Activated CD8-positive, alpha-beta memory T cell treated with anti-CD3 and anti-CD28 coated beads for 24 hours (primary cell): ENCODE measurements around the gene PROCA1.

Experiments
- DNase-seq: peaks from one replicate; pipeline ENCODE4 v3.0.0-alpha.2; 2020

The PROCA1 gene

GRCh38 chr17:28711723-28712031 is at the start of gene PROCA1:
Gene PROCA1 (minus strand): TSS chr17:28711888. CDS start chr17:28711660, 228 bp downstream.
- no peak for DNase-seq

- DNase-seq, result no peak
Observed at GRCh38 chr17:28760601-28761562, 49.2 kb upstream of the PROCA1 start.

GRCh38 chr17:28759256-28759865 is 47.7 kb upstream of the PROCA1 start:
- DNase-seq, result no peak

DNA sequence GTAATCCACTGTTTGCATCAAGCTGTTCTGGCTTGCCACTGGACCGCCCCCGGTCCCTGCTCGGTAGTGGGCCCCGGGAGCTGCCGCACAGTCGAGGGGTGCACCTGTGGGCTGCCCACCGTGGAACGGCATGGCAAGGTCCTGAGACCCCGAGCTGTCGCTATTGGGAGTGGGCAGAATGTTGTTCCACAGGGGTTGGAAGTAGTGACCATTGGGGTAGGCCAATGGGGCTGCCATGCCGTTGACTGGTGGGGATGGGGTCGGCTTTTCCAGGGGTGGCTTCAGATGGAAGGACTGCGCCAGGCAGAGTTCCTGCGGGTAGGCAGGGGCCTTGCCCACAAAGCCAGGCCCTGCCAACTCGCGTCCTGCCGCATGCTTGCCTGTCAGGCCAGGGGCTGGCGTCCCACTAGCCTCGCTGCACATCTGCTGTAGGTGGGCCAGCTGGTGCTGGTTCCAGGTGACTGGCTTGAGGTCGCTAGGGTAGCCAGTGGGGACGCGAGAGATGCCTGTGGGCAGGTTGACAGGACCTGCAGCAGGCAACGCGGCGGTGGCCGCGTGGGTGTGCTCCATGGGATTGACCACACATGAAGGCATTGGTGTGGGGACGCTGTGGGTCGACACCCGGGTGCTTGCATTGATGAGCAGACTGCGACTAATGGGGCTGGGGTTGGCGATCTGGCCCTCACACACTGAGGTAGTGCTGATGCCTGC is 46.9 kb upstream of the PROCA1 start:
- DNase-seq, result no peak

DNA sequence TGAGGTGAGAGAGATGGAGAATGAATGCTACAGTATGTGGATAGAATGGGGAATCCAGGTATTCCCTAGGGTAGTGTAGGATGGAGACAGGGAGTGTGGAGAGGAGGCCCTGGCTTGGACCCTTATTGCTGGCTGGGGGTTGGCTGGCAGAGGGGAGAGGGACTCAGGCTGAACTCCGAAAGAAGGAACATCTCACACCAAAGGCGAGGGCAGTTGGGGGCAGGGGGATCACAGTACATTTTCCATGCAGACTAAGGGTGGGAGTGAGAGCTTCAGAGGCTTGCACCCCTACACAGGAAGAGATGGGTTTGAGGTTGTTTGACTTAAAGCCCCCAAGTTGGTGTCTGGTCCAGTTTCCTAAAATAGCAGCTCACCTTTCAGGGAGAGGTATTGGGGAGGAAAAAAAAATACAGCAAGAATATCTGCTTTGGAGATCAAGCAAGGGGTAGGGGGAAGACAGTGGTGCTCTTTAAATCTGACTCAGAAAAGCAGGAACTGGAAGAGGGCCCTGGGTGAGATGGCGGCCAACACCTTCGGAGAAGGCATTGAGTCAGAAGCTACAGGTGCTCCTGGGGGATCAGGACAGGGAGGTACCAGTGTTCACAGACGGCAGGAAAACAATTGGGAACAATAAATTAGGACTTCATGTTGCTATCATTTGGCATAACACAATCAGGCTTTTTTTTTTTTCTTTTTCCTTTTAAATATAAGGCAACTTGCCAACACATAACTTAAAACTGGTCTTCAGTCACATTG is 44.5 kb upstream of the PROCA1 start:
- no peak for DNase-seq

DNA sequence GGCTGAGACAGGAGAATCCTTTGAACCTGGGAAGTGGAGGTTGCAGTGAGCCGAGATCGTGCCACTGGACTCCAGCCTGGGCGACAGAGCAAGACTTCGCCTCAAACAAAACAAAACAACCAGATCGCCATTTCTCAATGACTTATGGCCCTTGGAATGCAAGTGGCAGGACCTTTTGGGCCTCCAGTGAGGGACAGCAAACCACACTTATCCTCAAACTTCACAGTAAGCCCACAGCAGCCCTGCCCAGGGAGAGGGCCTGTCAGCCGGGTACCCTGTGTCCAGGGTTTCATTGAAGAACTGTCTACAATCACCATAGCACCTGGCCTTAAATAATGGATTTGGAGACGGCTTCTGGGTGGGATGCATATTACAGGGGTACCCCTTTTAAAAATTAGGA is 43.8 kb upstream of the PROCA1 start:
- no peak for DNase-seq

DNA sequence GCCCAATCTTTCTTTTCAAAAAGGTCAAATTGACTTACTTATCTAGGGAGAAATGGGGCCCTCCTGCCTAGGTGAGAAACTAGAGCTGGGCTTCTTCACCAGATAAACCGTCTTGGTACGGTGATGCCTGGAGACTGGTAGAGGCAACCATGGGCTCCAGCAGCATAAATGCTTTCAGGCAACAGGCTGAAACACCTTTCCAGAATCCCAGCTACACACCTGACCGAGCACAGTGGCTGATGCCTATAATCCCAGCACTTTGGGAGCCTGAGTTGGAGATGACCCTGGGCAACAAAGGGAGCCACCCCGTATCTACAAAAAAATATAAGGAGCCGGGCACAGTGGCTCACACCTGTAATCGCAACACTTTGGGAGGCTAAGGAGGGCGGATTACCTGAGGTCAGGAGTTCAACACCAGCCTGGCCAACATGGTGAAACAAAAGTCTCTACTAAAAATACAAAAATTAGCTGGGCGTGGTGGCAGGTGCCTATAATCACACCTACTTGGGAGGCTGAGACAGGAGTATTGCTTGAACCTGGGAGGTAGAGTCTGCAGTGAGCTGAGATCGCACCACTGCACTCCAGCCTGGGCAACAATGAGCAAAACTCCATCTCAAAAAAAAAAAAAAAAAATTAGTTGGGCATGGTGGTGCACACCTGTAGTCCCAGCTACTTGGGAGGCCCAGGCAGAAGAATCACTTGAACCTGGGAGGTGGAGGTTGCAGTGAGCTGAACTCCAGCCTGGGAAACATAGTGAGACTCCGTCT is 40.1 kb upstream of the PROCA1 start:
- DNase-seq, result no peak

DNA sequence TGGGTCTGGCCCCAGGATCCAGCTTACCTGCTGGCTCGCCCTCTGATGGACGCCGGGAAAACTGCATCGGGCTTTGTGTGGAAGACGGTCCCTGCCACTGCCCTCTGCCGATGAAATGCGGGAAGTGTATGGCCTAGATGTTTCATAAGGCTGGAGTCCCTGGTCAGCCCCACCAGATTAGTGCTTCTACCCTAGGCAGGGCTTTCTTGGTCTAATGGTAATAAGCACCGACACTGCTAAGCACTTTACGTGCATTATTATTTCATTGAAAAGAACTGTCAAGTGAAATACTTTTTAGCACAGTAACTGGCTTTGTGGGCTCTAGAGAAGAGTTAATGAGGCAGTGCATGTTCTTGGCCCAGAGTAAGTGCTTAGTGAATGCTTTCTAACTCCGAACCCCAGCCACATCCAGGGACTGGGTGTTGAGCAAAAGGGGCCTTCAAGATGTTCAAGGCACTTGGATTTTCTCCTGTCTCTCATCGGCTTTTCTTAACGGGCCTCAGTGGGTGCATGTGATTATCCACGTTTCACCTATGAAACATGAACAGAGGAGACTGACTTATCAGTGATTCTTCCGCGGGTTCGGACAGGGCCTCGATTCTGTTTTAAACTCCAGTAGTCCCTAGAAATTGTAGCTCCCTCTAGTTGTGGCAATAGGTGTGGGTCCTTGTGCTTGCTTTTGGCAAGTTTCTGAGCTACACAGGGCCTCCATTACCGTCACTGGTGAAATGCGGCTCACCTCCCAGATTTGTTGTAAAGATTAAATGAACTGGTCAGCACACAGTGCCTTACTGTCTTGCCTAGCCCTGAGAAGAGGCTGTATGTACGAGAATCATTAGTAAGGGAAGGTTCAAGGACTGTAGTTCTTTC is 38.7 kb upstream of the PROCA1 start:
- peak; percentile 93 for DNase-seq

DNA sequence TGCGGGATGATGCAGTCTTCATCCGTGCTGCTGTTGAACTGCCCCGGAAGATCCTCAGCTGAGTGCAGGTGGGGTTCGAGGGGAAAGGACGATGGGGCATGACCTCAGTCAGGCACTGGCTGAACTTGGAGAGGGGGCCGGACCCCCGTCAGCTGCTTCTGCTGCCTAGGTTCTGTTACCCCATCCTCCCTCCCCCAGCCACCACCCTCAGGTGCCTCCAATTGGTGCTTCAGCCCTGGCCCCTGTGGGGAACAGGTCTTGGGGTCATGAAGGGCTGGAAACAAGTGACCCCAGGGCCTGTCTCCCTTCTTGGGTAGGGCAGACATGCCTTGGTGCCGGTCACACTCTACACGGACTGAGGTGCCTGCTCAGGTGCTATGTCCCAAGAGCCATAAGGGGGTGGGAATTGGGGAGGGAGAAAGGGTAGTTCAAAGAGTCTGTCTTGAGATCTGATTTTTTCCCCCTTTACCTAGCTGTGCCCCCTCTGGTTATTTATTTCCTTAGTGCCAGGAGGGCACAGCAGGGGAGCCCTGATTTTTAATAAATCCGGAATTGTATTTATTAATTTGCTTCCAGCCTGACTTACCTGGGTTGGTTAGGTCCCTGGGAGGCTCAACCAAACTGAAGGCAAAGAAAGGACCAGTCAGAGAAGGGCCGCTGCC is 38.0 kb upstream of the PROCA1 start:
- no peak for DNase-seq

DNA sequence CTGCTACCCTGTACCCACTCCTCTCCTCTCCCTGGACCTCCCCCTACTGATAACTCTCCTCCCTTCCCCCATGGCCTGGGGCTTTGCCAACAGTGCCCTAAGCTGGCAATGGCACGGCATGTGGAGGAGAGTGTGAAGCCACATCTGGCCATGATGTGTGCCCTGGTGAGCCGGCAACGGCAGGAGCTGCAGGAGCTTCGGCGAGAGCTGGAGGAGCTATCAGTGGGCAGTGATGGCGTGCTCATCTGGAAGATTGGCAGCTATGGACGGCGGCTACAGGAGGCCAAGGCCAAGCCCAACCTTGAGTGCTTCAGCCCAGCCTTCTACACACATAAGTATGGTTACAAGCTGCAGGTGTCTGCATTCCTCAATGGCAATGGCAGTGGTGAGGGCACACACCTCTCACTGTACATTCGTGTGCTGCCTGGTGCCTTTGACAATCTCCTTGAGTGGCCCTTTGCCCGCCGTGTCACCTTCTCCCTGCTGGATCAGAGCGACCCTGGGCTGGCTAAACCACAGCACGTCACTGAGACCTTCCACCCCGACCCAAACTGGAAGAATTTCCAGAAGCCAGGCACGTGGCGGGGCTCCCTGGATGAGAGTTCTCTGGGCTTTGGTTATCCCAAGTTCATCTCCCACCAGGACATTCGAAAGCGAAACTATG is 37.3 kb upstream of the PROCA1 start:
- DNase-seq, result no peak

- DNase-seq, result no peak
Observed at GRCh38 chr17:28747801-28748750, 36.4 kb upstream of the PROCA1 start.

GRCh38 chr17:28747051-28747691 is 35.5 kb upstream of the PROCA1 start:
- no peak for DNase-seq

DNA sequence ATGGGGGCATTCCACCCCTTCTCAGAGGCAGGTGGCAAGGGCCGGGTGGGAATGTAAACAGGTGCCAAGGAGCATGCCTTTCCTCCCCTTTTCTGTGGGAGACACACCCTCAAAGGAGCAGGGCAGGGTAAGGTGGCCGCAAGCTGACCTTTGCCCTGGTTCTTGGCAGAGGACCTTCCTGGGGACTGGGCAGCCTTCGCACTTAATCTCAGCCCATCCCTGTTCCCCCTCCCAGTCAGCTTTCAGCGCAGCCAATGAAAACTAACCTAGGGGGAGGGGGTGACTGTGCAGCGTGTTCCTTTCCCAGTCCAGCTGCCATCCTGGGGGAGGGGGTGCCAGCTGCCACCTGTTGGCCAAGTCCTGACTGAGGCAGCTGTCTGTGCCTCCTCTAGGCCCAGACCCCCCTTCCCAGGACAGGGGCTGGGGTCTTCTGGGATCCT is 34.9 kb upstream of the PROCA1 start:
- no peak for DNase-seq

DNA sequence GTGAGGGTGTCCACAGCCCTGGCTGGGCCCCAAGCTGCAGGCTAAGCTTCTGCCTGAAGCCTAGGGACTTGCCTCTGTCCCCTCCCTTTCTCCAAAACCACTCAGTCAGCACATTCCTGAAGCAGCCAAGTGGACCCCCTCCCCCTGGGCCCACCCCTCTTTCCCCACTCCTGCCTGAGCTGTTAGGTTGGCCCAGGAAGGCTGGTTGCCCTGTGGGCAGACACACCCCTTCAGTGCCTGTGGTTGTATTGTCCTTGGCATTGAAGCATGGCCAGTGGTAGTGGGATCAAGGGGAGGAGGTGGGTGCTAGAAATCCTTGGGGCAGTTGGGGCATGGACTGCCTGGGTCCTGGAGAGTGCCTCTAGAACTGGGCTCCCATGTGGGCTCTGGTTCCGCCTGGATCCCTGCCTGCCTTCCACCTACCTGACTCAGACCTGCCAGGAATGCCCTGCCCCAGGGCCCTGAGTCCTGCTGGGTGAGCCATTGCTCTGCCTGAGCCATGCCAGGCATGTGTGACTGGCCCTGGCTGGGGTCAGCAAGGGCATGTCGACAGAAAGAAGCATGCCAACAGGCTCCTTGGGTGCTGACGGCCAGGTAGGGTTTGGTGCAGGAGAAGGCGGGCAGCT is 34.2 kb upstream of the PROCA1 start:
- no peak for DNase-seq

- DNase-seq, result peak; percentile 77
Observed at GRCh38 chr17:28744972-28745785, 33.5 kb upstream of the PROCA1 start.

DNA sequence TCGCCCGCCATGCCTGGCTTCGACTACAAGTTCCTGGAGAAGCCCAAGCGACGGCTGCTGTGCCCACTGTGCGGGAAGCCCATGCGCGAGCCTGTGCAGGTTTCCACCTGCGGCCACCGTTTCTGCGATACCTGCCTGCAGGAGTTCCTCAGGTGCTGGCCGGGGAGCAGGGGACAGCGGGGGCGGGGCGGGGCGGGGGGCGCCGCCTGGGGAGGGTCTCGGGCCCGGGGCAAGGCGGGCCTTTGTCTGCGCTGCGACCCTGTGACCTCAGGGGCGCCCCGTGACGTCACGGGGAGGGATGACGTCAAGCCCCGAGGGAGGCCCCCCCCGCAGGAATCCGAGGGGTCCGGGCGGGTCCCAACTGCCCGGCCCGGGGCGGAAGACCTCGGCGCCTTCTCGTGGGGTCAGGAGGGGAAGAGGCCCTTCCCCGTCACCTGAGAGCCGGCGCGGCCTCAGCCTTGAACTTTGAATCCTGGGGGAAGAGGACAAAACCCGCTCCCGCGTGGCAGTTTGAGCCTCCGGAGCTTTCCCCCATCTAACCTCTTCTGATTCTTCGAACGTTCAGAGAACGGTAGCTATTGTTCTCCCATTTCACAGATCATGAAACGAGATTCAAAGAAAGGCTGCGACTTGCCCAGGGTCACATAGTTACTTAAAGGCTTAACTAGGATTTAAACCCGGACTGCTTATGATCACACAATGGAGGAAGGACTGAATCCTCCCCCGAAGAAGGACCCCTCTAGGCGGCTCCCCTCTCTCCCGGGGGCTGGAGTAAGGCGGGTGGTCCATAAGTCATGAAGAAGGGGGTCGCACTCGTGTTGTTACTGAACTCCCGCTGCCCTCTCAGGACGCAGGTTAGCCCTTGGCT is 32.6 kb upstream of the PROCA1 start:
- DNase-seq, result peak; percentile 92
